NCI-H748 (cell line): Measurements from ENCODE around the gene CREB3.

Source experiments
- DNase-seq: peaks from one replicate; lab custom pipeline; 2025; ENCODE audit not compliant: unreplicated experiment; lab: John Stamatoyannopoulos, UW

CREB3 gene

DNA sequence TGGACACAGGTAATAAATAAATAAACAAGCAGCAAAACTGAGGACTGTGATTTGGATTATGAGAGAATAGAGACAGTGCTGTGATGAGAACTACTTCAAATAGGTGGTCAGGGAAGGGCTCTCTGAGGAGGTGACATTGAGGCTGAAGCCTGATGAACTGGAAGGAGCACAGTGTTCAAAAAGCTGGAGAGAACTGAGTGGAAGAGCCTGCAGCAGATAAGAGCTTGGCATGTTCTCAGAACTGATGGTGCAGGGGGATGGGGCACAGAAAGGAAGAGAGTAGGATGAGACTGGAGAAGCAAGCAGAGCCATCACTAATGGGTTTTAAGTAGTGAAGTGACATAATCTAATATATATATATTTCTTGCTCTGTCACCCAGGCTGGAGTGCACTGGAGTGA lies 31.5 kb upstream of the CREB3 start:
- DNase-seq, result no peak

GRCh38 chr9:35702696-35703095 lies 29.8 kb upstream of the CREB3 start:
- DNase-seq, result no peak

DNA sequence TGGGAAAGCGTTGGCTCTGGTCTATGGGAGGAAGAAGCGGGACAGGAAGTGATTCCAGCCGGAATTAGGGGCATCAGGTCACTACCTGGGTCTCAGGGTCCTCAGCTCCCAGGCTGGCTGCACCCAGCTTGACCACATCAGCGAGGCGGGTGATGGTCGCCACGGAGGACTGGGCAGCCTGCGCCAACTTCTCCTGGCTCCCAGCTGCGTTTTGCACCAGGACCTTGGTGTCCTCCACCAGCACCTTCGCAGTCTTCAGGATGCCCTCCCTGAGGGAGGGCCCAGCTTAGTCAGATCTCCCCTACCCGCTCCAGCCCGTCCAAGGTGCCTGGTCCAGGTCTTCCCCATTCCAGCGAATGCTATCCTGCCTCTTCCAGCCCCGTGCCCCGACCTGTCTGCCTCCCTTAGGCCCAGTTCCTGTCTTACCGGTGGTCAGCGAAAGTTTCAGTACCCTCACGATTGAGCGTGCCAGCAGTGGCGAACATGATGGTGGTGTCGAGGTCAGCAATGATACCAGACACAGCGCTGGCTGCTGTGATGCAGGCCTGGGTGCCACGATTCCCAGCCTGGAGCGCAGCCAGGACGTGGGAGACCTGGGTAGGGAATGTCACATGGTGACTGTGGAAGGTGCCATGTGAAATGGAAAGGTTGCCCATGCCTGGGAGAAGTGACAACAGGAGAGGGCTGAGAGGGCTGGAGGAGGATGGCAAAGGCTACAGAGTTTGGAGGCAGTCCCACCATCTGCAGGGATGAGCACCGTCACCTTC lies 28.4 kb upstream of the CREB3 start:
- no peak for DNase-seq

- DNase-seq, result no peak
Observed at GRCh38 chr9:35705372-35705771, 27.1 kb upstream of the CREB3 start.

- DNase-seq, result no peak
Observed at GRCh38 chr9:35705836-35706430, 26.5 kb upstream of the CREB3 start.

GRCh38 chr9:35706951-35707350 lies 25.5 kb upstream of the CREB3 start:
- no peak for DNase-seq

- no peak for DNase-seq
Observed at GRCh38 chr9:35708146-35708545, 24.3 kb upstream of the CREB3 start.

DNA sequence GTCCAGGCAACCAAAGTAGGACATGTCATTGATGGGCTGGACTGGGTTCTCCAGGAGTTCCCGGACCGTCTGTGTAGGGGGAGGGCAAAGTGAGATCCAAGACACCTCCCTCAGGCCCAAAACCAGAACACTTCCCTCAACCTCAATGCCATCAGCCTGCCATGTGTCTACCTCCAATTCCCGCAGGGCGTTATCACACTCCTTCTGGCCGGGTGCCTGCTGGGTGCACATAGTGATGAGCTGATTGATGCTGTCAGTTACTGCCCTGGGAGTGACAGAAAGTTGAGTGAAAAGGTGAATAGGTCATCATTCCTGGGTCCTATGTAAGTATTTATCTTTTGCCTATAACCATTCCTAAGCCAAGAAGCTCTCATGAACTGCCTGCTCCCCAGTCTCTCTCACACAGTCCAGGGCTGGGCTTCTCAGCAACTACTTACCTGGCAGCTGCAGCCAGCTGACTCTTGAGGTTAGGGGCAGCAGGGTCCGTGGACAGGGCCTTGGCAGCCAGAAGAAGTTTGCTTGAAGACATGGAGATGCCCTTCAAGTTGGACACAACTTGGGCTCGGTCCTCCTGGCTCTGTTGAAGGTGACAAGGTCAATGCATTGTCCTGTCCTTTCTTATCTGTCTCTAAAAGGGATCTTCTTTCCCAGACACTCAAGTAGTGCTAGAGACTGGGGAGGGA lies 21.5 kb upstream of the CREB3 start:
- no peak for DNase-seq

DNA sequence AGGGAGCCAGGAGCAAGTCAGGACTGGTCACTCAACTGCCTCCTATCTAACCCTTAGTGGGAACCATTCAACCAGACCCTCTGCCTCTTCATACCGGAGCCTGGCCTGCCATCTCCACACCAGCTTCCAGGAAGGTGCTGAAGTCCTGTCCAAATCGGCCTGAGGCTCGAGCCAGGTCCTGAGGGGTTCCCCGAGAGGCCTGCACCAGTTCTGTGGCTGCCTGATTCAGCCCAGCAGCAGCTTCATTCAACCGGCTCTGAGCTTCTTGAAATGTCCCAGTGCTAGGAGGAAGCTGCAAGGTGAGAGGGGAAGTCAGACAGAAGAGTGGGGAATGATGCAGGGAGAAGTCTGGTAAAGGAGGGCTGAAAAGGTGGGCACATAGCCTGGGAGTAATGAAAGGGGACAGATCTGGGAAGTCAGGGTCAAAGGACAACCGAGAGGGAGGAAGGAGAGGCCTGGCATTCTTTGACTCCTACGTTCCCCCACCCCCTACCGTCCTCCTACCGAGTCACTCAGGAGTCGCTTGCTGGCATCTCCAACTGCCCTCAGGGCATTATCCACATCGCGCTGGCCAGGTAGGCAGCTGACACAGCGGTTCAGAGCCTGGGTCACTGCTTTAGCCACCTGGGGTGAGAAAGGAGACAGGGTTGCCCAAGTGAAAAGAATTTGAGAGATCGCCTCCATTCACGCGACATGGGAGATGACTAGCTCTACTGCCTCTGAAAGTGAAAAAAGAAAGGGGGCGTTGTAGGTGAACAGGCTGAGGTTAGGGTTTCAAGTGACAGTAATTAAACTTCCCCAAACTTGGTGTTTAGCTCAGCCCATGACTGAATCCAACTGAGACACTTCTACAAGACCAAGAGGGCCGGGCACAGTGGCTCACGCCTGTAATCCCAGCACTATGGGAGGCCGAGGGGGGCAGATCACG lies 20.7 kb upstream of the CREB3 start:
- no peak for DNase-seq

DNA sequence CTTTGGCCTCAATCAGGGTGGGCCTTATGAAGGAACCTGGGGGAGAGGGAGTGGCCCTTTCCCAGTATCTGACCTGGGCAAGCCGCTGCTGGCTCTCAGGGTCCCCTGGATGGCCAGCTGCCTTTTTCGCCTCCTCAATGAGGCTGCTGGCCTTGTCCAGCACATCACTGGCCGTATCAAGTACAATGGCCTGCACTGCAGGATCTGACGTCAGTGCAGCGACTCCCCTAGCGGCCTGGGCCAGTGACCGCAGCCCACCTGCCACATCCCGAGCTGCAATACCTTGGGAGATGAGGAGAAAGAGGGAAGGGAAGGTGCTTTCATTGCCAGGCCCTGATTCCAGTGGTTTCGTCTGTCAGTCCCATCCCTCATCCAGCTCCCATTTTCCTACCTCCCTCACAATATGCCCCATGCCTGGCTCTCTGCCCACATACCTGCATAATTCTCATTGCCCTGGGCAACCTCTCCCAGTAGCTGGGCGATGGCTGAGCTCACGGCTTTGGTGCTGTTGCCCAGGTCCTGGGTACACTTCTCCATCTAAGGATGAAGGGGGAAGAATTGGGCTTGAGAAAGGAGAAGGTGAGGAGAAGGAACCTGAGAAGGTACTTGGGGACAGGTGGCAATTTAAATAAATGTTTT lies 19.6 kb upstream of the CREB3 start:
- no peak for DNase-seq

GRCh38 chr9:35713578-35713977 lies 18.9 kb upstream of the CREB3 start:
- DNase-seq, result no peak

DNA sequence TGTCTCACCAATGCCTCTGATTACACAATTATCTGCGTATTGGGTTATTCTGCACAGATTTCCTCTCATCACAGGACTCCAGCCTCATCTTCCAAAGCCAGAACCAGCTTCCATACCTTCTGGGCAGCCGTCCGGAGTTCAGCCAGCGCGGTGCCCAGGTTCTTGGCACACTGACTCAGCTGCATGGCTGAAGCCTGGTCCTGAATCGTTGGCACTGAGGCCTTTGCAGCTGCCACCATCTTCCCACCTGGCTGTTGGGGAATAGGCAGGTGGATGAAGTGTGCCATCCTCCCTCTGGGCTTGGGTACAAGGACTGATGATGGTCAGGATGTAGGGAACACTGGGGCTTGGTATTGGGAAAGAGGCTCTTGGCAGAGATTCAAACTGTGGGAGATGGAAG lies 18.3 kb upstream of the CREB3 start:
- no peak for DNase-seq

DNA sequence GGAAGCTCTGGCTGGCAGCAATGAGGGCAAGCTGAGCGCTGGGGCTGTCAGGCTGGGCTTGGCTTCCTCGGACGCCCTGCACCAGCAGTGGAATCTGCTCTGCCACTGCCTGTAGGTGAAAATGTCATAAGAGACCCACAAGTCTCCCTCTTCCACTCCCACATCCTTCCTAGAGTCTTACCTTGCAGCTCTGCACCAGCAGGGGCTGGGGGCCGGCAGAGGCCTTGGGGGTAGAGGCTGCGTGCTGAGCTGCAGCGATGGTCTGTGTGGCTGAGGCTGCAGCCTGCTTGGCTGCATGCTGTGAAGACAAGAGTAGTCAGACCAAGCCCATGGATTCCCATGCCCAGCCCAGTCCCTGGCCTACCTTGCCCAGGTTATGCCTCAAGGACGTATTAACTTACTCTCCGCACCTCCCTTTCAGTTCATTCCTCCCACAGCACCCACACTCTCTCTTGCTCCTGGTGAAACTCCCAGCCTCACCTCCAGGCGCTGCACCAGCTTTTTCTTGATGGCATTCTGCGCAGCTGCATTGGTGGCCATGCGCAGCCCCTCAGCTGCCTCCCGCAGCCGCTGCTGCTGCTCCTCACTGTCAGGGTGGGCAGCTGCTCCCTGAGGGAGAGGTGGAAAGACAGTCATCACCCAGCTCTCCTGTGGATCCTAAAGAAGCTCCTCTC lies 17.8 kb upstream of the CREB3 start:
- no peak for DNase-seq

DNA sequence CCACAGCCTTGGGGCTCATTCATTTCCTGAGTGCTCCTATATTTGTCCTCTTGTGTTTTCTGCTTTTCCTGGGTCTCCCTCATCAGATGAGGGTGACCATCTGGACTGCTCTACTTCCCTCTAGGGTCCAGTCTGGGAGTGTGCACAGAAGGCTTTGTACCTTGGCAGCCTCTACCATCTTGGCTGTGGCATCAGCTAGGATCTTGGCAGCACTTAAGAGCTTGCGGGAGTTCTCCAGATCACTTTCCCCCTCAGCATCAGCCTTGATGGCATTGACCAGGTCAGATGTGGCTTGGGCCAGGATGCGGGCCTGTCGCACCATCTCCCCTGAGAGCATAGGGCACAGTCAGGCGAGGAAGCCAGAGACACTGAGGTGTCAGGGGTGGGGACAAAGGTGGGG lies 16.2 kb upstream of the CREB3 start:
- DNase-seq, result no peak

DNA sequence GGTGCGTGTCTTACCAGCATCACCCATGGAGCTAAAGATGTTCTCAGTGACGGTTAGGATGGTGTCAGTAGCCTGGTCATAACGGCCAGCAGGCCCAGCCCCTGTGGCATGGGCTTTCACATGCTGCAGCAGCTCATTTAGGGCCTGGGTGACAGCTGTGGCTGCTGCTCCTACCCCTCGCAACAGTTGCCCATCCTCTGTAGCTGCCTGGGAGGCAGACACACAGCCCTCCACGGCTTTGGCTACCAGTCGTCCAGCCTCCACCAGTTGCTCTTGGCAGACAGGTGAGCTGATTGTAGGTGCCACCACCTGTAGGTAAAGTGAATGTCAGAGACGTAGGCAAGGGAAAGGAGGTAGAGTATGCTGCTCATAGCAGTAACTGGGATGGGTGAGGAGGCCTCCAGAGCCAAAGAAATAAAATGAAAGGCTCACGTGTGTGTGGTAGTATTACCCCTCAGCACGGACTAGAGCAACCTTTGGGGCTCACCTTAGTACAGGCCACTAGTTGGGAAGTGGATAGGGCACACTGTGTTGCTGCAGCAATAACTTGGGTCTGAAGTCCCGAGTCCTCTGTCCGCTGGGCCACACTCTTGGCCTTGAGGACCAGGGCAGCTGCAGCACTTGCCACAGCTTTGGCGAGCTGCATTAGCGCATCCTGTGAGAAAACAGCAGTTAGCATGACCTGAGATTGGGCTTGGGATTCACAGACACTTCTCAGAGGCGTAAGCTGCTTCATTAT lies 15.2 kb upstream of the CREB3 start:
- DNase-seq, result no peak

DNA sequence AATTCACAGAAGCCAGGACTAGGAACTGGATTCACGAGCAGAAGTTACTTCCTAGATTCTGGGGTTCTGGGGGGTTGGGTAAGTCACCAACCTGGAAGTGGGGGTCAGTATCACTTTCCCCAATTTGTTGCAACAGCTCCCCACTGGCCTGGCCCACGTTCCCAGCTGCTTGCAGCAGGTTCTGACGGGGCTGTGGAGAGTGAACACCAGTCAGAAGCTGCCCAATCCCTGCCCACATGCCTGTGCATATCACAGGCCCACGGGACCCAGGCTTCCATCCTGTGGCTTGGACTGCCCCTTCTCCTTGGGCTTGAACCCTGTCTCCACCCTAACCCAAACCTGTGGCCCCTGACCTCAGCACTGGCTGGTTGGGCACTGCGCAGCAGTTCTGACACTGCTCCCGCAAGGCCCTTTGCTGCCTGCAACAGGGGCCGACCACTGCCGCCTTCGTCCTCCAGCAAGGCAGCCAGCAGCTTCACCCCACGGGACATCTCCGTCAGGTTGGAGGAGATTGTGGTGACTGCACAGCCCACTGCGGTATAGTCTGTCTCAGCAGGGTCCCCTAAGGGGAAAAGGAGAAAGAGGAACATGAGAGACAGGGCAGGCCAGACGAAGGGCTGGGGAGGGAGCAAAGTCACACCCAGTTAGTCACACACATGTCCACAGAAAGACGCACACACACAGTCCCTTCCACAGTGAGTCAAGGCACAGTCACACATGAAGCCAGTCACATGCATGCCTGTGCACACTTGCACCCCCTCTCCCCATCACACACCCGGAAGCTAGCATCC lies 13.6 kb upstream of the CREB3 start:
- no peak for DNase-seq

DNA sequence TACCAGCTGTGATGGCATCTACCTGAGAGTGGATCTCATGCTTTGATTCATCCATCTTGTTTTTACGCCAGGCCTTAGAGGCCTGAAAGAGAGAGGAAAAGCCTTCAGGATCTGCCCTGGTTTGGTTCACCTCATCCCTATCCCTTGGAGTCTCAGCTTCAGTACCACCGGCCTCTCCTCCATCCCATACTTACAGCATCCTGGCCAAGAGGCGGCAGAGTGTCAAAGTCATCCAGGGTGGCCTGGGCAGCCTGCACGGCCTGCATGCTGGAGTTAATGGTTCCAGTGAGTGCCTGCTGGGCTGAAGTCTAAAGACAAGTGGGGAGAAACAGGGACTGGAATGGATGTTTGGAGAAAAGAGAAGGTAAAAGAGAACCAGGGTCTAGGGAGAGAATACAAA lies 12.9 kb upstream of the CREB3 start:
- no peak for DNase-seq

DNA sequence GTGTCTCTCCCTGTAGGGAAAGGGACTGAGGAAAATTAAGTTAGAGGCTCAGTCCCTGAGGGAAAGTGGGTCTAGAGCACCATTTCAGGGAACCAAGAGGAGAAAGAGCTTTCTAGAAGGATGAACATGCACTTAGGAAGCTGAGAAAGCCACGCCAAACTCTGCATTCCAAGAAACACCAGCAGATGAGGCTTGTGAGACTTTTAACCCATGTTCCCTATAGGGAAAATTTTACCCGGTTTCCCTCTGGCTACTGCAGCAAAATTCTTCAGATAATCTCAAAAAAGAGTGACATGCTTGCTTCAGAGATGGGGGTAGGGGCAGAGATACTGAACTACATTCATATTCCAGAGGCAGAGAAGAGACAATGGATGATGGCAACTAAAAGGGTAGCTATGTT lies 9.0 kb upstream of the CREB3 start:
- DNase-seq, result no peak

DNA sequence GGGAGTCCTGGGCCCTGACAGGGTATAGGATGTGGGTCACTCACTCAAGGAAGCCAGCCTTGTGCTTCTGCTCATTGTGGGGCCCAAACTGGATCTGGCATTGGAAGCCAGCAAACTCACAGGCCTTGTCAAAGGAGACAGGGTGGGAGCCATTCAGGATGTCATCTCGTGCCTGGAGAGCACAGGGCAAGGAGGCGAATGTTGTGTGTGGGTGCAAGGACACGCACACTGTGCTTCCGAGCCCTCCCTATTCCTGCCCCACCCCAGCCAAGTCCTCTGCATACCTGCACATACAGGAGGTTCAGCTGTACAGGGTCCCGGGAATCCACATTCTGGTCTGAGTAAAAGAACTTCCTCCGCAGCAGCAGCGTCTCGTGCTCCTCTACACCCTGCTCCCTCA lies 8.6 kb upstream of the CREB3 start:
- DNase-seq, result no peak
